T1000 (cell line): ENCODE results near the gene B4GALNT4.
"Not testable (repeated sequence)": the region's sequence is repeated elsewhere in the genome, so short reads cannot be mapped to it uniquely, and the experiment has no call there.

Experiments used
- DNase-seq: peaks from one replicate; lab custom pipeline; 2025; ENCODE audit warnings: mixed read lengths; lab: John Stamatoyannopoulos, UW

B4GALNT4 gene

GRCh38 chr11:422249-422656, 53.0 kb downstream of the B4GALNT4 start:
- DNase-seq, result no peak

GRCh38 chr11:424232-424631, 54.9 kb downstream of the B4GALNT4 start:
- no peak for DNase-seq

GRCh38 chr11:424766-425165, 55.5 kb downstream of the B4GALNT4 start:
- not testable (repeated sequence) for DNase-seq

- no peak for DNase-seq
Measured at GRCh38 chr11:425301-425700, 56.0 kb downstream of the B4GALNT4 start.

GRCh38 chr11:426851-427250, 57.6 kb downstream of the B4GALNT4 start:
- no peak for DNase-seq

- no peak for DNase-seq
Measured at GRCh38 chr11:428295-428694, 59.0 kb downstream of the B4GALNT4 start.

- DNase-seq, result no peak
Measured at GRCh38 chr11:429391-429790, 60.1 kb downstream of the B4GALNT4 start.

GRCh38 chr11:429931-430456, 60.7 kb downstream of the B4GALNT4 start:
- no peak for DNase-seq
